Measurements from ENCODE around the gene DLX2.

Gene DLX2

DNA sequence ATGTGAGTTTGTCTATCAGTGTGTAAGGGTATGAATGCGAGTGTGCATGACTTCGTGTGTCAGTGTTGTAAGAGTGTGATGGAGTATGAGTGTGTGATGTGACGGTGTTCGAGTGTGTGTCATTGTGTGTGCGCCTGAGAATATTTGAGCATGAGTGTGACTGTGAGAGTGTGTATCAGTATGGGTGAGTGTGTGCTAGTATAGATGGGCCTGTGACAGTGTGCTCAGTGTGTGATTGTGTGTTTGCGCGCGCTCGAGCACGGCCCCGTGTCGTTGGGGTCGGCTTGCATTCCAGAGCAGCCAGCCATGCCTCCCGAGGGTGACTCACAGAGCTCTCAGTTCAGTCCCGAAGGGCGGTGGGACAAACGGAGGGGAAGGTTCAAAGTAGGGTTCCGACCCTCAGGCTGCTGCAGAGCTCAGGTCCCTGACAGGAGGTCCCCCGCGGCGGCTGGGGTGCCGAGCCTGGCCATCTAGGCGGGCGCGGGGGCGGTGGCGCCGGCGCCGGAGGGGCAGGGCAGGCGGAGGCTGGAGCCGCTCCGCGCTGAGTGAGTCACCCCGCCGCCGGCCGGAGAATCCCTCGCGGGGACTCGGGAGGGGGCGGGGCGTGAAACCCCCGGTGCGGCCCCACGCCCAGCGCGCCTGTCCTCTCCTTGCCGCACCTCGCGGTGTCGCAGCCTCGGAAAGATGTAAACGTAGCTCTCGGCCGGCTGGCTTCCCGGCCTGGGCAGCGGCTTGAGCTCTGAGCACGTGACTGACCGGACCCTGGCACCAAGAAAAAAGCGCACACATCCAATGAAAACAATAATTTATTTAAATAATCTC lies 3.8 kb downstream of the DLX2 start:
- H3K79me2 ChIP-seq (ENCODE audit: control insufficient read depth, insufficient read depth, low read length, unreplicated experiment), result peaks cover 16% of the 10 kb centered on the region
- no peaks in the 10 kb centered on the region for H3K36me3 ChIP-seq (ENCODE audit: insufficient read depth, low read length)
- peak overlapping the region; percentile 96 for H3K27ac ChIP-seq (ENCODE audit: low read depth, low read length)
- no peak overlapping the region for H2AFZ ChIP-seq (ENCODE audit: low read length, unreplicated experiment)
- peak overlapping the region; percentile 88 for H3K4me3 ChIP-seq (ENCODE audit: low read depth, low read length)
- no peaks in the 10 kb centered on the region for H3K27me3 ChIP-seq (ENCODE audit: insufficient read depth, low read length)
- peaks cover 28% of the 10 kb centered on the region for H3K4me1 ChIP-seq (ENCODE audit: control insufficient read depth, insufficient read depth, low read length, unreplicated experiment)

DNA sequence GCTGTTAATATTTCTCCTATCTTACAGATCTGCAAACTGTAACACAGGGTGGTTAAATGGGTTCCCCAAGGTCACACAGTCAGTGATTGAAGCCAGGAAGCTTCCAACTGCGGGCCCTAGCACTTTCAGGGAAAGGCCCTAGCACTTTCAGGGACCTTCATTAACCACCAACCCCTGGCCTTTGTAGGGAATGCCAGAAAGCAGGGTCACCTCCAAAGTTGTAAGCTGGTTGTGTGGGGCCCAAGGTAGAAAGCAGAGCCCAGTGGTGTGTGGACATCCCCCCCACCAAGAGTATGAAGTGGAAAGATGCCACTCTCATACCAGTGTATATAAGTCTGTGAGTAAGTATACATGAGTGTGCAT lies 4.4 kb downstream of the DLX2 start:
- no peaks in the 10 kb centered on the region for H3K36me3 ChIP-seq (ENCODE audit: insufficient read depth, low read length)
- no peak overlapping the region for H2AFZ ChIP-seq (ENCODE audit: low read length, unreplicated experiment)
- peak overlapping the region; percentile 88 for H3K4me3 ChIP-seq (ENCODE audit: low read depth, low read length)
- peaks cover 16% of the 10 kb centered on the region for H3K79me2 ChIP-seq (ENCODE audit: control insufficient read depth, insufficient read depth, low read length, unreplicated experiment)
- peaks cover 28% of the 10 kb centered on the region for H3K4me1 ChIP-seq (ENCODE audit: control insufficient read depth, insufficient read depth, low read length, unreplicated experiment)
- H3K27ac ChIP-seq (ENCODE audit: low read depth, low read length), result peak overlapping the region; percentile 96
- H3K27me3 ChIP-seq (ENCODE audit: insufficient read depth, low read length), result no peaks in the 10 kb centered on the region

DNA sequence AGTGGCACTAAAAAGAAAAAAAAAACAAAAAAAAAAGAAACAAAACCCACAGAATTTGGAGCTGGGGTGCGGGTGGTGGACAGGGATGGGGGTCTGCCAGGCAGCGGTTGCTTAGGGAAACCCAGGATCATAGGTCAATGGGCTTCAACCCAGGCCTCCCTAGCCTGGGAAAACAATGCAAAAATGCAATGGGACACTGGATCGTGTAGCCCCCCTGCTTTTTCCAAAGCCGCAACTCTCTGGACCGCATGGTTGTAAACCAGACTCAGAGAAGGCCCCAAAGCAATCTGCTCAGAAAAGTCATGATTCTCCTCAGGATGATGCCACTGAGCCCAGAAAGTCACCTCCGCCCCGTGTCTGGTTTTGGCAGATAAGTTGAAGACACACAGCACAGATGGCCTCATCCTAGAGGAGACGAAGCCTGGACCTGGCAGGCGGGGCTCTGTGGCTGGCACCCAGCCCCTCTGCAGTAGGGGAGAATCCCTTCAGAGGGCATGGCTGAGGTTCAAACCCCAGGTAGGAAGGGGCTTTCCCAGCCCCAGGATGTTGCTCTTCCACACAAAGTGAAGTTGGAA lies 5.1 kb downstream of the DLX2 start:
- H3K27me3 ChIP-seq (ENCODE audit: insufficient read depth, low read length), result no peaks in the 10 kb centered on the region
- H3K79me2 ChIP-seq (ENCODE audit: control insufficient read depth, insufficient read depth, low read length, unreplicated experiment), result peaks cover 16% of the 10 kb centered on the region
- H3K27ac ChIP-seq (ENCODE audit: low read depth, low read length), result peak overlapping the region; percentile 96
- H2AFZ ChIP-seq (ENCODE audit: low read length, unreplicated experiment), result no peak overlapping the region
- peaks cover 28% of the 10 kb centered on the region for H3K4me1 ChIP-seq (ENCODE audit: control insufficient read depth, insufficient read depth, low read length, unreplicated experiment)
- H3K36me3 ChIP-seq (ENCODE audit: insufficient read depth, low read length), result no peaks in the 10 kb centered on the region
- H3K4me3 ChIP-seq (ENCODE audit: low read depth, low read length), result peak overlapping the region; percentile 83

DNA sequence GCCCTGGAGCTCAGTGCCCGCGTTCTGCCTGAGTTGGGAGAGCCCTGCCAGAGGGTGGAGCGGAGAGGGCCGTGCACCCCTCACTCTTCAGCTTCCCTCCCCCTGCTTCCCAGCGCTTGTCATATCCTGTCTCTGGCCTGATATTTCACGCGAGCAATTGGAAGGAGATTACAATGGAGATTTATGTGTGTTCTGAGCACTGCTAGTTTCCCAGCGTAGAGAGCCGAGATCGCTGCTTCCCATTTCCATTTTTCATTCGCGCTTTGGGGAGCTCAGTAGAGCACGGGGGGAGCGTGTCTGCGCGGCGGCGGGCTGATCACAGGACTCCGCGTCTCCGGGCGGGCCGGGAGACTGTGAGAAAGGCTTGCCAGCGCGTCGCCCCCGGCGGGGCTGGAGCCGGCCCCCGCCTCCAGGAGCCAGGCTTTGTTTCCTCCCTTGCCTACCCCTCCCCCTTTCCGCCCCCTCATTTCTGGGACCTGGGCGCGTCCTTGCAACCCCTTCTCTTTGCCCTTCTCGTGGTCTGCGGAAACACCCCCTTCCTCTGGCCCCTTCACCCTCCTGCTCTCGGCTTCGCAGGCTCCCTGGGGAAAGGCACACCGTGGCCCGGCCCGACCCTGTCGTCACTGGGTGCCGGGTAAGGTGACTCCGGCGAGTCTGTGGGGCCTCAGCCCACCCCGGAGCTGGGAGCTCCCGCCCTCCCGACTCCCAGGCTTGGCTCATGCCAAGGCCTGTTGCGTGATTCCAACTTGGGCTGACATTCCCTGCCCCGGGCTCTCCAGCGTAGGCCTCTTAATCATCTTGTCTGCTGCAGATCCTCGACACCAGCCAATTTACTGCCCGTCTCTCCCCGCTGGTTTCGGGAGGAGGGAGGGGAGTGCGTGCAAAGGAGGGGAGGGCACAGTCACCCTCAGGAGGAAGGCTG lies 5.8 kb downstream of the DLX2 start:
- Histone ChIP-seq H3K4me1 (ENCODE audit: control insufficient read depth, insufficient read depth, low read length, unreplicated experiment) (peaks cover 28% of the 10 kb centered on the region), H3K27me3 (ENCODE audit: insufficient read depth, low read length) (no peaks in the 10 kb centered on the region), H3K79me2 (ENCODE audit: control insufficient read depth, insufficient read depth, low read length, unreplicated experiment) (peaks cover 16% of the 10 kb centered on the region), H3K36me3 (ENCODE audit: insufficient read depth, low read length) (no peaks in the 10 kb centered on the region), H3K27ac (ENCODE audit: low read depth, low read length) (peak overlapping the region; percentile 96), H3K4me3 (ENCODE audit: low read depth, low read length) (peak overlapping the region; percentile 83), H2AFZ (ENCODE audit: low read length, unreplicated experiment) (peak overlapping the region; percentile 47)

DNA sequence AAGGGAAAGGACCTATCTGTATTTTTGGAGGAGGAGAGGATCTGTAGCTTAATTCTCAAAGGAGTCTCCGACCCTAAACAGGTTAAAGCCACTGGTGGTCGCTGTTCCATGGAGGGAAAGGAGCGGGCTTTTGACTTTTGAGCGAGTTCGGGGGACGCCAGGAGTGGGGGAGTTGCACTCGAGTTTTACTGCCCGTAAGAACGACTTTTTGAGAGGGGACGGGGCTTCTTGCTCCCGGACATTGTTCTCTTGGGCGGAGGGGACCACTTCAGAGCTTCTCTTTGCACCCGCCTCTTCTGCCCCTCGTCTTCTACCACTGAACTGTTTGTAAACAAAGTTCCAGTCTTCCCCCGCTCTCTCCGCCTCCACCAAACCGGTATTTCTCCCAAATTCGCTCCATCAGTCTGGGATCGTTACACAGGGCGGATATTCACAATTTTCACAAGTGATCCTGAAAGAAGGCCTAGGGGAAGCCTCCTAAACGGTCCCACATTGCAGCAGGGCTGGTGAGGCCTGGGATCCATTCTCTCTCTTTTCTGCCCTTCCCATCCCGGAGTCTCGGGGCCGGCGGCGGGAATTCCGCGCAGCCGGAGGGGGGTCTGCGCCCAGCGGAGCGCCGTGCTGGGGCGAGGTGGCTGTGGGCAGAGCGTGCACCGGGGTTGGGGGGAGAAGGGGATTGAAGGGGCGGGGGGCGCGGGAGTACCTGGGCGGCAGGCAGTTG lies 6.6 kb downstream of the DLX2 start:
- Histone ChIP-seq H2AFZ (ENCODE audit: low read length, unreplicated experiment) (peak overlapping the region; percentile 42), H3K4me3 (ENCODE audit: low read depth, low read length) (peak overlapping the region; percentile 83), H3K27ac (ENCODE audit: low read depth, low read length) (peak overlapping the region; percentile 96), H3K4me1 (ENCODE audit: control insufficient read depth, insufficient read depth, low read length, unreplicated experiment) (peaks cover 28% of the 10 kb centered on the region), H3K79me2 (ENCODE audit: control insufficient read depth, insufficient read depth, low read length, unreplicated experiment) (peaks cover 10% of the 10 kb centered on the region), H3K27me3 (ENCODE audit: insufficient read depth, low read length) (no peaks in the 10 kb centered on the region), H3K36me3 (ENCODE audit: insufficient read depth, low read length) (no peaks in the 10 kb centered on the region)

DNA sequence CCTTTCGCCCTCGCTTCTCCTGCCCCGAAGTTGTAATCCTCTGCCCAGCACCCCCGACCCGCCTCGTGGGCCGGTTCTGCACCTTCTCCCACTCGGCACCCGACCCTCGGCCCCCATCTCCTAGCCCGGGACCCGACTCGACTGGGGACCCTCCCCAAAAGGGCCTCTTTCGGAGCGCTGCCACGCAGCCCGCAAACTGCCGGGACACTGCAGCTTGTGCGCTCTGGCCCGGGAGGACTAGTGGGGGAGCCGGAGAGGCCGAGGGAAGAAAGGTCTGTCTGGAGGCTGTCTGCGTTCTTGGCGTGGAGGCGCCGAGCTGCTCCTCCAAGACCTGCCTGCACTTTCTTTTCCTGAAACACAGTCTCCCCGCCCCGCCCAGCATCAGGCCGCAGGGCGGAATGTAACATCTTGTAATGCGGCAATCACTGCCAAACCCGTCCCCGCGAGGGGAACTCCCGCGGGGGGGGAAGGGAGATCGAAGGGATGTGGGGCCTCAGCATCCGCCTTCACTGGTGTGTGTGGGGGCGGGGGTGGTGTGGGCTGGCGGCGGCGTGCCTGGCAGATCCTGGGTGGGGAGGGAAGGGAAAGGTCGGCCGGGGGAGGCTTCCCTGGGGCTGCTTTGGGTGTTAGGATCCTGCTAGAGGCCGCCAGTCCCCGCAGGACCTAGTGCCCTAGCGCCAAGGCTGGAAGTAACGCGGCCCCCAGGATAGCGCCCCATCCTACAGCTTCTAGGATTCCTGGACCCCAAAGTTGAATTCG lies 7.4 kb downstream of the DLX2 start:
- Histone ChIP-seq H3K27ac (ENCODE audit: low read depth, low read length) (peak overlapping the region; percentile 96), H3K27me3 (ENCODE audit: insufficient read depth, low read length) (no peaks in the 10 kb centered on the region), H2AFZ (ENCODE audit: low read length, unreplicated experiment) (peak overlapping the region; percentile 42), H3K4me1 (ENCODE audit: control insufficient read depth, insufficient read depth, low read length, unreplicated experiment) (peaks cover 26% of the 10 kb centered on the region), H3K79me2 (ENCODE audit: control insufficient read depth, insufficient read depth, low read length, unreplicated experiment) (peaks cover 3% of the 10 kb centered on the region), H3K4me3 (ENCODE audit: low read depth, low read length) (peak overlapping the region; percentile 83), H3K36me3 (ENCODE audit: insufficient read depth, low read length) (no peaks in the 10 kb centered on the region)

DNA sequence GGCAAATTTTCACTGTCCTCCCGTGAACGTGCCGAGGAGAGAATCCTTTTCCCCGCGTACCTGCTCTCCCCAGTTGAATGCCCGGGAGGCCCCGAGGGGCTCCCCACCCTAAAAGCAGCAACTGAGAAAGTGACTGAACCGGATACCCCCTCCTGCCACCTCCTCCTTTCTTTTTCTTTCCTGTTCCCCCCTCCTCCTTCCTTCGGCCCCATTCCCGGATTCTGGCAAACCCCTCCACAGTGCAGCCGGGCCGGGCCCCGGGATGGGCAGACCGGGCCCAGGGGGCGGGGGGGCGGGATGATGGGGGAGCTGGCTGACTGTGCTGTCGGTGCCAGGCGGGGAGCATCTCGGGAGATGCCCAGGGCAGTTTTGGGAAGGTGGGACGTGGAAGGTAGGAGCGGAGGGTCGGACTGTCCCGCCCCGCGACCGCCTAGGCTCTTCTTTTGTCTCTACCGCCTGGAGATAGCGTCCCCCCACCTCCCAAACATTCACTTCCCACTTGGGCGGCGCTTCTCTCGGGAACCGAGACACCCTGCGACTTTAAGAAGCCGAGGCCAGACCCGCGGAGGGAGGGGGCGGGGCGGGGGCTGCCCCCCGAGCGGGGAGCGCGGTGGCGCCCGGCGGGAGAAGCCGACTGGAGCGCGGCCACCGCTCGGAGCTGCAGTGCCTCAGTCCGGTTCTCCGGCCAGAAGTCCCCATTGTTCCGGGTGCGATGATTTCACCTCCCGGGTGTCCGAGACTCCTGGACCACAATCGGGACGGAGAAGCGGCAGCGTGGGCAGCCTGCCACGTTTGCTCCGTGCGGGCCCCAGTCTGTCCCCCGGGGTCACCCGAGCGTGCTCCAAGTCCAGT lies 8.2 kb downstream of the DLX2 start:
- H2AFZ ChIP-seq (ENCODE audit: low read length, unreplicated experiment), result peak overlapping the region; percentile 37
- peak overlapping the region; percentile 83 for H3K4me3 ChIP-seq (ENCODE audit: low read depth, low read length)
- H3K79me2 ChIP-seq (ENCODE audit: control insufficient read depth, insufficient read depth, low read length, unreplicated experiment), result no peaks in the 10 kb centered on the region
- no peaks in the 10 kb centered on the region for H3K27me3 ChIP-seq (ENCODE audit: insufficient read depth, low read length)
- peaks cover 18% of the 10 kb centered on the region for H3K4me1 ChIP-seq (ENCODE audit: control insufficient read depth, insufficient read depth, low read length, unreplicated experiment)
- no peaks in the 10 kb centered on the region for H3K36me3 ChIP-seq (ENCODE audit: insufficient read depth, low read length)
- H3K27ac ChIP-seq (ENCODE audit: low read depth, low read length), result peak overlapping the region; percentile 96

DNA sequence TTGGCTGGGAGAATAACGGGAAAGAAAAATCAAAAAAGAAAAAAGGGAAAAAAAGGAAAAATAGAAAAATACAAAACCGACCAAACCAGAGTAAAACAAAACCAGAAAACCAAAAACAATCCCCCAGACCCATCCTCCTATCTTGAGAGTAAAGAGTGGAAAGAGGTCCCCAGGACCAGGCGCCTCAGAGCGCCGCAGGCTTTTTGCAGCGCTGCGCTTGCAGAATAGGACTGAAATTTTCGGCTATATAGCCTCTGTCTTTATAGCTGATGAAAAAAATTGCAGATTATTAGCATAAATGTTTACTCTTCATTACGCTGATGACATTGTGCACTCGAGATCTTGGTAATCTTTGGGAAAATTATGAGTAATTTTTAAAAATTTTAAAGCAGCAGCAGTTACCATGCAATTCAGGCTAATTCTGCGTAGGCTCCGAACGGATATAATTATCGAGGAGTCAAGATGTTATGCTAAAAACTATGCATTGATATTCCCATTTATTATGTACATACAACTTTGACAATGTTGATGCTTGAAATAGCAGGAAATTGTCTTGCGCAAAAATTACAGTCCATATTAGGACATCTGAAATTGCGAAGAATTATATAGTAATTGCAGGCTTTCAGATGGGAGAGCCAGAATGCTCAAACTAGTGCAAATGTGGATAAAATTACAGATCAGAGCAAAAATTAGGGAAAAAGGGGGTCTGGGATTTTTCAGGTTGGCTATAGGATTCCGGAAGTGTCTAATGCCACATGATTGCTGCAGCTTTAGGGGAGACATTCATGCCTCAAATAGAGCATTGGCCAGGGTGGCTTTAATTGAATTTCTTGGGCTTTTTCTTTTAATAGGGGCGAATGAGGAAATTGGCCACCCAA lies 9.0 kb downstream of the DLX2 start:
- Histone ChIP-seq H3K36me3 (ENCODE audit: insufficient read depth, low read length) (no peaks in the 10 kb centered on the region), H2AFZ (ENCODE audit: low read length, unreplicated experiment) (peak overlapping the region; percentile 37), H3K4me3 (ENCODE audit: low read depth, low read length) (peak overlapping the region; percentile 83), H3K27me3 (ENCODE audit: insufficient read depth, low read length) (no peaks in the 10 kb centered on the region), H3K4me1 (ENCODE audit: control insufficient read depth, insufficient read depth, low read length, unreplicated experiment) (peaks cover 14% of the 10 kb centered on the region), H3K27ac (ENCODE audit: low read depth, low read length) (no peak overlapping the region), H3K79me2 (ENCODE audit: control insufficient read depth, insufficient read depth, low read length, unreplicated experiment) (no peaks in the 10 kb centered on the region)

All from ACC112 (cell line).